ENCODE results near the gene PHYH. TPM values are rescaled to one million over a fixed set of nuclear protein-coding genes. Genes with fewer than 3 reads are reported as not detected.

Gene PHYH
- total RNA-seq, 1 donor from 2014 or later, result 163 TPM

DNA sequence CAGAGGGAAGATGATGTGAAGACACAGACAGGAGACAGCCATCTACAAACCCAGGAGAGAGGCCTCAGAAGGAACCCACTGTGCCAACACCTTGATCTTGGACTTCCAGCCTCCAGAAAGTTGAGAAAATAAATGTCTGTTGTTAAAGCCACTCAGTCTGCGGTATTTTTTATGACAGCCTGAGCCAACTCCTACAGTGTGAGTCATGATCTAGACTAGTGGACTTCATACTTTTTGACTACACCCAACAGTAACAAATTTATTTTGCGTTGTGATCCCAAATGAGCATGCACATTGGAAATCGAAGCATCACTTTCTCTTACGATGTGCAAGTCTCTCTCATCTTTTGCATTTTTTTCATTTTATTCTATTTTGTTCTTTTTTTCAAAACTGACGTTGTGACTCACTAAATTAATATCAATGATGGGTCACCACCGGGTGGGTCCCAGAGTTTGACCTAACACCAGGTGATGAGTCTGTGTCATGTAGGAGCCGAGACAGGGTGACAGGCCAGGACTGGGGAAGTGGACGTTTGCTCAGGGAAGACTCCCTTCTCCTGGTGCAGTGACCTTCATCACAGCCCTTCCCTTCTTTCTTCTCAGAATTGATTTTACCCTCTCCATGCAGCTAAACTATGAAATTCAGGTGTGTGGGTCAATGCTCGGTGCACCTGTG is 28.9 kb downstream of the PHYH start:
- H3K9me3 ChIP-seq (replicated peaks), result no peaks in the 10 kb centered on the region
- H3K27ac ChIP-seq (replicated peaks), result peak overlapping the region; percentile 51
- intact Hi-C loops (cut with micrococcal nuclease), result no loop called here
- TF ChIP-seq, protein P1, sequence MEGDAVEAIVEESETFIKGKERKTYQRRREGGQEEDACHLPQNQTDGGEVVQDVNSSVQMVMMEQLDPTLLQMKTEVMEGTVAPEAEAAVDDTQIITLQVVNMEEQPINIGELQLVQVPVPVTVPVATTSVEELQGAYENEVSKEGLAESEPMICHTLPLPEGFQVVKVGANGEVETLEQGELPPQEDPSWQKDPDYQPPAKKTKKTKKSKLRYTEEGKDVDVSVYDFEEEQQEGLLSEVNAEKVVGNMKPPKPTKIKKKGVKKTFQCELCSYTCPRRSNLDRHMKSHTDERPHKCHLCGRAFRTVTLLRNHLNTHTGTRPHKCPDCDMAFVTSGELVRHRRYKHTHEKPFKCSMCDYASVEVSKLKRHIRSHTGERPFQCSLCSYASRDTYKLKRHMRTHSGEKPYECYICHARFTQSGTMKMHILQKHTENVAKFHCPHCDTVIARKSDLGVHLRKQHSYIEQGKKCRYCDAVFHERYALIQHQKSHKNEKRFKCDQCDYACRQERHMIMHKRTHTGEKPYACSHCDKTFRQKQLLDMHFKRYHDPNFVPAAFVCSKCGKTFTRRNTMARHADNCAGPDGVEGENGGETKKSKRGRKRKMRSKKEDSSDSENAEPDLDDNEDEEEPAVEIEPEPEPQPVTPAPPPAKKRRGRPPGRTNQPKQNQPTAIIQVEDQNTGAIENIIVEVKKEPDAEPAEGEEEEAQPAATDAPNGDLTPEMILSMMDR (IDR thresholded peaks at IDR 0.05; ENCODE audit: borderline replicate concordance), result no peak
- H3K4me3 ChIP-seq, result no peak overlapping the region
- no peaks in the 10 kb centered on the region for H3K36me3 ChIP-seq
- H3K4me1 ChIP-seq, result peaks cover 12% of the 10 kb centered on the region
- no peak for DNase-seq
- peaks cover 6% of the 10 kb centered on the region for H3K27me3 ChIP-seq (ENCODE audit: low read depth)

DNA sequence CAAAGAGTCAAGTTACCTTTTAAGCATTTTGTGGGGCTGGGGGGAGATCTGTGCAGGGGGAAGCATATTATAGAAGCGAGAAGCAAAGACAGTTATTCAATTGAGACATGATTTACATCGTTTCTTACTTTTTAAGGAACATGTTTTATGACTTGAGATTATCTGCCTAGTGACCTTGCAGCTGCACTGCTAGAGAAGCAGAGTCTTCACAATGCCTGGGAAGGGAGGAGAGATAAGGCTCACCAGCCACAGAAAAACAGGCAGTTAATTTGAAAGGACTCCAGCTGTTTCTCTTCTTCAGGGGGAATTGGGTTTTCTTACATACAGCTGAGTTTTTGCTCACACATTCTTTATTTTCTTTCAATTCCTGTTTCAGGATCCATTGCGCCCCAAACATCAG is 31.0 kb downstream of the PHYH start:
- Histone ChIP-seq H3K36me3 (no peaks in the 10 kb centered on the region), H3K4me3 (no peak overlapping the region), H3K27me3 (ENCODE audit: low read depth) (peaks cover 12% of the 10 kb centered on the region), H3K9me3 (replicated peaks) (no peaks in the 10 kb centered on the region), H3K4me1 (peaks cover 12% of the 10 kb centered on the region), H3K27ac (replicated peaks) (no peak overlapping the region)
- TF ChIP-seq, protein P1 (IDR thresholded peaks at IDR 0.05; ENCODE audit: borderline replicate concordance), result no peak
- intact Hi-C loops (cut with micrococcal nuclease), result no loop called here
- DNase-seq, result no peak

DNA sequence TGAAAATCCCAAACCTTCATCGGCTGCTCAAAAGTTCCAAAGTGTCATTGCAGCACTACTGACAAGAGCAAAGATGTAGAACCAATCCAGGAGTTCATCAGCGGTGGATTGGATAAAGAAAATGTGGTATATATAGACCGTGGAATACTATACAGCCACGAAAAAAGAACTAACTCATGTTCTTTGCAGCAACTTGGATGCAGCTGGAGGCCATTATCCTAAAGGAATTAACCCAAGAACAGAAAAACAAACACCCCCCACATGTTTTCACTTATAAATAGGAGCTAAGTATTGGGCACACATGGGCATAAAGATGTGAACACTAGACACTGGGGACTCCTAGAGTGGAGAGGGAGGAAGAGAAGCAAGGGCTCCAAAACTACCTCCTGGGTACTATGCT is 31.6 kb downstream of the PHYH start:
- Histone ChIP-seq H3K27me3 (ENCODE audit: low read depth) (peaks cover 18% of the 10 kb centered on the region), H3K36me3 (no peaks in the 10 kb centered on the region), H3K4me3 (no peak overlapping the region), H3K9me3 (replicated peaks) (no peaks in the 10 kb centered on the region), H3K4me1 (peaks cover 12% of the 10 kb centered on the region), H3K27ac (replicated peaks) (no peak overlapping the region)
- TF ChIP-seq, protein P1 (IDR thresholded peaks at IDR 0.05; ENCODE audit: borderline replicate concordance), result no peak
- intact Hi-C loops (cut with micrococcal nuclease), result no loop called here
- no peak for DNase-seq

DNA sequence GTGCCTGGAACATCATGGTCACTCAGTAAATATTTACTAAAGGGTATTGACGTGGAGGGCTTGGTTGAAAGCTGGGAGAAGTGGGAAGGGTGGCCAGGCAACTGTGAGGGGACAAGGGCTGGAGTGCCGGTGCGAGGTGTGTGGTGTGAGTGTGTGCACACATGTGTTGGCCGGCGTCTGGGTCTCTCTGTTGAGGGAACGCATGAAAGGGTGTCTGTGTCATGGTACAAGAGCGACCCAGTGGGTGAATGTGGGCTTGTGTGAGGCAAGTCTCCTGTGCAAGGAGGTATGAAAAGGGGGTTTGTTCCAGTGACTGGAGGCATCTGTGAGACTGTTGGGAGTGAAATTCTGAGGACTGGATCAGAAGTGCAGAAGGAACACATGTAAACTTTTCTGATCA is 36.3 kb downstream of the PHYH start:
- Histone ChIP-seq H3K27ac (replicated peaks) (no peak overlapping the region), H3K4me3 (no peak overlapping the region), H3K36me3 (no peaks in the 10 kb centered on the region), H3K4me1 (no peaks in the 10 kb centered on the region), H3K27me3 (ENCODE audit: low read depth) (peaks cover 21% of the 10 kb centered on the region), H3K9me3 (replicated peaks) (no peaks in the 10 kb centered on the region)
- TF ChIP-seq, protein P1 (IDR thresholded peaks at IDR 0.05; ENCODE audit: borderline replicate concordance), result no peak
- intact Hi-C loops (cut with micrococcal nuclease), result no loop called here
- DNase-seq, result no peak

DNA sequence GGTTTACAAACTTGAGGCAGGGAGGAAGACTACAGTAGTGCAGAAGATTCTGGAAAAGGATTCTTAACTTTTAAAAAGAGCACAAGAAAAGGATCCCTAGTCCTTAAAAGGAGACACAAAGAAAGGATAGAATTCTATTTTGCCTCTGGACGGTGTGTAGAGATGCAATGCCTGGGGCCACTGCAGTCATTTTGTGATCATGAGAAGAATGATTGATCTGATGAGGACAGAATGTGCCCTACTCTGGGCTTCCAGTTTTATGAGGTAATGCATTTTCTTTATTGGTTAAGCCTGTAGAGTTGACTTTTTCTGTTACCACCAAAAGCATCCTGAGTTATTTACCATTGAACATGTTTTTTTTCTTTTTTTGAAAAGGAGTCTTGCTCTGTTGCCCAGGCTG is 37.4 kb downstream of the PHYH start:
- peaks cover 21% of the 10 kb centered on the region for H3K27me3 ChIP-seq (ENCODE audit: low read depth)
- no peaks in the 10 kb centered on the region for H3K36me3 ChIP-seq
- H3K4me1 ChIP-seq, result no peaks in the 10 kb centered on the region
- no peak for DNase-seq
- no peak overlapping the region for H3K27ac ChIP-seq (replicated peaks)
- H3K4me3 ChIP-seq, result no peak overlapping the region
- H3K9me3 ChIP-seq (replicated peaks), result no peaks in the 10 kb centered on the region
- TF ChIP-seq, protein P1 (IDR thresholded peaks at IDR 0.05; ENCODE audit: borderline replicate concordance), result no peak
- intact Hi-C loops (cut with micrococcal nuclease), result no loop called here
